ENCODE results near the gene CPLX3.

Gene CPLX3

DNA sequence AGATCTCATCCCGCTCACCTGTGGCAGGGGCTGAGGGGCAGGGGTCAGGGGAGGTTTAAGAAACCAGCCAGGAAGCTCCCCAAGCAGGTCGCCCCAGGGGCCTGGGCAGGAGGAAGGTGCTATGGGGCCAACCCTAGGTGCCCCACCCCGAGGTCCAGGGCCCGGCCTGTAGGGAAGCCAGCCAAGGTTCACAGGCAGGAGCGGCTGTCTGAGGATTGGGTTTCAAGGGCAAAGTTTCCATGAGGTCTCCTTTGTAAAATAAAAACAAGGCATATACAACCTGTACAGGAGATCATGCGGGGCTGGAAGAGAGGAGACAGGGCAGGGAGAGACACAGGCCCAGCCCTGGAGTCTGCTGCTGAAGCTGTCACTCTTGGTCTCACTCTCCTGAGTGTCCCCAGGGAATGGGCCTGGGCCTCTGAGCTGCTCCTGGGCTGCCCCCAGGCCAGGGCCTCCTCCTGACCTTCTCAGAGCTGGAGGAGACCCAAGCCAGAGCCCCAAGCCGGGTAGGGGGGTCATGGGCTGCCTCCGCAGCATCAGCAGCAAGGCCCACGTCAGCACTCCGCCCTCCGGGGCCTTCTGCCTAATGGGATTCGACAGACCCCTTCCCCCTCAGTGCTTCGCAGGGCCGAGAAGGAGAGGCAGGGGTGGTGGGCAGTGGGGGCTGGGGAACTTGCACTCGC is 5.5 kb downstream of the CPLX3 start:
- TF ChIP-seq POLR2A (IDR thresholded peaks at IDR 0.05; ENCODE audit: extremely low read depth, insufficient read length) (no peak), MYC (IDR thresholded peaks at IDR 0.05; ENCODE audit: low read depth, low read length) (no peak)
- TF ChIP-seq, protein P1, sequence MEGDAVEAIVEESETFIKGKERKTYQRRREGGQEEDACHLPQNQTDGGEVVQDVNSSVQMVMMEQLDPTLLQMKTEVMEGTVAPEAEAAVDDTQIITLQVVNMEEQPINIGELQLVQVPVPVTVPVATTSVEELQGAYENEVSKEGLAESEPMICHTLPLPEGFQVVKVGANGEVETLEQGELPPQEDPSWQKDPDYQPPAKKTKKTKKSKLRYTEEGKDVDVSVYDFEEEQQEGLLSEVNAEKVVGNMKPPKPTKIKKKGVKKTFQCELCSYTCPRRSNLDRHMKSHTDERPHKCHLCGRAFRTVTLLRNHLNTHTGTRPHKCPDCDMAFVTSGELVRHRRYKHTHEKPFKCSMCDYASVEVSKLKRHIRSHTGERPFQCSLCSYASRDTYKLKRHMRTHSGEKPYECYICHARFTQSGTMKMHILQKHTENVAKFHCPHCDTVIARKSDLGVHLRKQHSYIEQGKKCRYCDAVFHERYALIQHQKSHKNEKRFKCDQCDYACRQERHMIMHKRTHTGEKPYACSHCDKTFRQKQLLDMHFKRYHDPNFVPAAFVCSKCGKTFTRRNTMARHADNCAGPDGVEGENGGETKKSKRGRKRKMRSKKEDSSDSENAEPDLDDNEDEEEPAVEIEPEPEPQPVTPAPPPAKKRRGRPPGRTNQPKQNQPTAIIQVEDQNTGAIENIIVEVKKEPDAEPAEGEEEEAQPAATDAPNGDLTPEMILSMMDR (IDR thresholded peaks at IDR 0.05; ENCODE audit: low read depth, low read length) = no peak
- TF ChIP-seq, protein P2, sequence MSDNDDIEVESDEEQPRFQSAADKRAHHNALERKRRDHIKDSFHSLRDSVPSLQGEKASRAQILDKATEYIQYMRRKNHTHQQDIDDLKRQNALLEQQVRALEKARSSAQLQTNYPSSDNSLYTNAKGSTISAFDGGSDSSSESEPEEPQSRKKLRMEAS (IDR thresholded peaks at IDR 0.05; ENCODE audit: low read depth, low read length) = no peak
- DNase-seq (ENCODE audit: low read depth) = no peak
- H3K4me3 ChIP-seq (ENCODE audit: low read depth, low read length) = no peak overlapping the region

DNA sequence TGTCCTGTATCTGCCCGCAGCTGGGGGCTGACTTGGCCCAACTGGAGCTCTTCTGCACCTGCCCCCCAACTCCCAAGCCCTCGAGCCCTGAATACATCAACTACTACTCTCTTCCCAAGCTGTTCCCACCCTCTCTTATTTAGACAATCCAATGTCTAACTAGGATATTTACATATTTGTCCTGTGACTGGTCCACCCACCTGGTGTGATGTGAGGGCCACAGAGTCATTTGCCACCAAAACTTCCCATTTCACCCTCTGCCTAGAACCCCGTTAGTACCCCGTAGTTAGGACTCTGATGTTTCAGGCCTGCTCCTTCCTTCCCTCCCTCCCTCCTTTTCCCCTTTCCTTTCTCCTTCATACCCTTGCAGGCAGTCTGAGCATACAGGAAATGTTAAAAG is 6.4 kb downstream of the CPLX3 start:
- TF ChIP-seq MYC (IDR thresholded peaks at IDR 0.05; ENCODE audit: low read depth, low read length) (no peak), POLR2A (IDR thresholded peaks at IDR 0.05; ENCODE audit: extremely low read depth, insufficient read length) (no peak)
- TF ChIP-seq, protein P2 (IDR thresholded peaks at IDR 0.05; ENCODE audit: low read depth, low read length) = no peak
- TF ChIP-seq, protein P1 (IDR thresholded peaks at IDR 0.05; ENCODE audit: low read depth, low read length) = no peak
- H3K4me3 ChIP-seq (ENCODE audit: low read depth, low read length) = no peak overlapping the region
- DNase-seq (ENCODE audit: low read depth) = no peak

DNA sequence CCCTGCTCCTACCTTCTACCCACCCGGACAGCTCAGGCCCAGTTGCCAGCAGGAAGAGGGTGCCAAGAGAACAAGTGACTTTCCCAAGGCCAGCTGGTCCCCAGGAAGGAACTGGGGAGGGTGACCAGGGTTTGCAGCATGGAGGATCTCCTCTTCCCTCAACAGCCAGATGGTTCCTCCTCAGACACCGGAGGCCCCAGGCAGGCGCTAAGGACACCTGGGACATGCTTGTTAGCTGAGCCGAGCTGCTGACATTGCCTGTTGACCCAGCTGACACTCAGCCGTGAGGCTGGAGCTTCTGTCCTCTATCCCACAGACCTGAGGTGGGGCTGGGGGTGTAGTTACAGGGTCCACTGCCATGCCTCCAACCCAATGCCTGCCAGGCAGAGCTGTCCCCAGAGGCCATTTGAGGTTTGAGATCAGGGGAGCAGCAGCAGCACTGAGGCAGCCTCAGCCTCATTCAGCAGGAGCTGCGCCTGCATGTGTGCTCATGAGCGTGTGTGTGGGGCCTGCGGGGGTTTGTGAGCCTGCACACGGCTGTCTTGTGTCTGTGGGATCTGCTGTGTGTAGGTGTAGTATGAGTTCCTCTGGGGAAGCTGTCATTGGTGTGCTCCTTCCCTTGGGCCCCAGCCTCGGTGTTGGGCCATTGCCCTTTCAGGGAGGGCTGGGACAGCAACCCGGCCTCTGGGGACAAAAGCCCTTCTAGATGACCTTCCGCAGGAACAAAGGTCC is 7.1 kb downstream of the CPLX3 start:
- H3K4me3 ChIP-seq (ENCODE audit: low read depth, low read length) = no peak overlapping the region
- TF ChIP-seq, protein P2 (IDR thresholded peaks at IDR 0.05; ENCODE audit: low read depth, low read length) = no peak
- TF ChIP-seq, protein P1 (IDR thresholded peaks at IDR 0.05; ENCODE audit: low read depth, low read length) = no peak
- TF ChIP-seq MYC (IDR thresholded peaks at IDR 0.05; ENCODE audit: low read depth, low read length) (no peak), POLR2A (IDR thresholded peaks at IDR 0.05; ENCODE audit: extremely low read depth, insufficient read length) (no peak)
- DNase-seq (ENCODE audit: low read depth) = peak; percentile 39

DNA sequence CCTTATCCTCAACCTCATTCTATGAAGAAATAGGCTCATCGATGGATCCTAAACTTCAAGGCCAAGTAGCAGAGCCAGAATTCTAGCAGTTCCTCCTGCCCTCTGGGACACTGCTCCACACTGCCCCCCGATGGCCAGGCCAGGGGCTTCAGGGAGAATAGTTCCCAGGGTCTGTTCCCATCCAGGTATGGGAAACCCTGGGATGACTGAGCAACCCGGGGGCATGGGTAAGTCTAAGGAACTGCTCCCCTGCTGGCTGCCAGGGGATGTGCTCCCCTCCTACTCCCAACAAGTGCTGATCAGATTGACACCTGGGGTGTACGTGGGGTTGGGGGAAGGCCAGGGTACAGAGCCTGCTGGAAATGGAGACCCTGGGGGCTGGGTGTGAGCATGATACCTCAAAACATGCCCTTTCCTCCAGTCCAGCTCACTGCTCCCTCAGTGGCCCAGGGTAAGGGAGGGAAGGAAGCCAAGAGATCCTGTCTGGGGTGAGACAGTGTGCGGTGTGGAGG is 8.9 kb downstream of the CPLX3 start:
- H3K4me3 ChIP-seq (ENCODE audit: low read depth, low read length) = no peak overlapping the region
- DNase-seq (ENCODE audit: low read depth) = peak; percentile 62
- TF ChIP-seq, protein P1 (IDR thresholded peaks at IDR 0.05; ENCODE audit: low read depth, low read length) = peak; percentile 97
- TF ChIP-seq, protein P2 (IDR thresholded peaks at IDR 0.05; ENCODE audit: low read depth, low read length) = no peak

DNA sequence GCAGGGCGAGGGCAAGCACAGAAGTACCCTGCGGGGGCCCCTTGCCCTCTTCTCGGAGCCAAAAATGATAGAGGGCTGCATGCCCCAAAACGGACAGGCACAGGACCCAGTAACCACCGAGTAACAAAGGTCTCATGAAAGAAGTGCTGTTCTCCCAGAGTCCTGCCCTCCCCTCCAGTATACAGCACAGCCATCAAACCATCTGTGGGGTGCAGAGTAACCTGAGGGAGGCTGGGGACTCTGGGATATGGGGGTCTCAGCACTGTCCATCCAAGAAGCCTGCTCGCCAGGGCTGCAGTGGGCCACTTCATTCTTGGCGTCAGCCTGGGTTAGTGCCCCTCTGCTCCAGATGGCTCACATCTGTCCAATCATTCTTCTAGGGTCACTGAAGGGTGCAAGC is 10.4 kb downstream of the CPLX3 start:
- no peak for DNase-seq (ENCODE audit: low read depth)
- TF ChIP-seq, protein P1 (IDR thresholded peaks at IDR 0.05; ENCODE audit: low read depth, low read length) = no peak
- no peak for TF ChIP-seq POLR2A (IDR thresholded peaks at IDR 0.05; ENCODE audit: extremely low read depth, insufficient read length)

More for the DNA sequence above, 10.4 kb downstream of the CPLX3 start:
- no peak overlapping the region for H3K4me3 ChIP-seq (ENCODE audit: low read depth, low read length)

Measured in NB4 (cell line).